Measurements from ENCODE around the gene GAMT.

GAMT gene

DNA sequence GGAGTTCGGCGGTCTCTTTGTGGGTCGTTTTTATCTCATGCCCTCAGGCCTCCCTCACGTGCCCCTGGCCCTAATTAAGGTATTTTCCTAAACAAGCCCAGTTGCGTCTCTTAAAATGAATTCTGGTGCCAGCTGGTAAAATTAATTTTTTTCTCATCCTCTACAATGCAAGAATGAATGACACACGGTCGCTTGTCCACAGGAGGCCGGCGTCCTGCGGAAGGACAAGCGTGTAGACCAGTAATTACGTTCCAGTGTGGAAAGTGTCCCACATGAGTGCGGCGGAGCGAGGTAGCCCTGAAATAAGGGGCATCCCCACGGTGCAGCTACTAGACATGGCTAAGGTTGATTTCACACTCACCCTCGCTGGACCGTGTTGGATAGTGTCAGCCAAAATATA, 52.1 kb downstream of the GAMT start:
- in situ Hi-C loops (cut with MboI; ENCODE audit: low sequenced_read_pairs) = no loop called here
